GM12892 (cell line): ENCODE data around the gene NFKBIZ.

ENCODE experiments used
- POLR2A ChIP-seq: IDR thresholded peaks from 2 replicates; pipeline ENCODE4 v1.6.1; 2011; ENCODE audit warnings: low read depth, low read length, control low read depth
- POLR2AphosphoS5 ChIP-seq: IDR thresholded peaks from 2 replicates; pipeline ENCODE4 v1.6.1; 2011; ENCODE audit warnings: low read depth, low read length, control low read depth

- peak; percentile 98 for TF ChIP-seq POLR2A
- TF ChIP-seq POLR2AphosphoS5, result peak; percentile 95
These were observed 21.8 kb upstream of the NFKBIZ start for GRCh38 chr3:101827211-101828174.
